ENCODE data around the gene SPNS3. TPM values are rescaled to one million over a fixed set of nuclear protein-coding genes. Genes with fewer than 3 reads are reported as not detected.

The SPNS3 gene
- total RNA-seq (1 to 10 TPM in 1 of 2 donors, under 1 TPM in 1; 0.17 to 2.3 TPM), polyA plus RNA-seq (under 1 TPM; 0.16 to 0.32 TPM)

GRCh38 chr17:4433515-4434031, at the start of gene SPNS3:
Gene SPNS3, plus strand, starts transcription at chr17:4433940. Its CDS starts 28 bp downstream, at chr17:4433968.
- 58% methylated on average over 13 of the region's 13 CpGs for WGBS
- Histone ChIP-seq H3K9me3 (ENCODE audit: control insufficient read depth in 4 of 4, low read length in 3 of 4) (no peaks in the 10 kb centered on the region), H3K27ac (ENCODE audit: low read depth in 1 of 2, low read length in 2 of 2) (no peak within 1 kb of the TSS), H3K9ac (ENCODE audit: low read depth in 1 of 2, low read length in 2 of 2) (no peak within 1 kb of the TSS), H3K36me3 (ENCODE audit: control insufficient read depth in 4 of 4, insufficient read depth in 3 of 4, low read depth in 1 of 4, low read length in 3 of 4) (no peaks in the 10 kb centered on the region), H3K27me3 (ENCODE audit: control insufficient read depth in 4 of 4, insufficient read depth in 4 of 4, low read length in 3 of 4) (no peaks in the 10 kb centered on the region), H3K4me3 (ENCODE audit: low read depth in 1 of 3, low read length in 3 of 3) (no peak within 1 kb of the TSS), H3K4me1 (ENCODE audit: control insufficient read depth in 4 of 4, insufficient read depth in 4 of 4, low read length in 3 of 4) (peaks cover 0 to 4% (median 0%) of the 10 kb centered on the region in 4 donors)
- no peak for TF ChIP-seq ZBTB33 (IDR thresholded peaks at IDR 0.05)
- TF ChIP-seq MAX (IDR thresholded peaks at IDR 0.05) = no peak
- no peak for TF ChIP-seq RXRA (IDR thresholded peaks at IDR 0.05)
- TF ChIP-seq GABPA (IDR thresholded peaks at IDR 0.05 in 1 of 2, conservative IDR thresholded peaks at IDR 0.05 in 1 of 2) = no peak
- TF ChIP-seq CTCF (IDR thresholded peaks at IDR 0.05; ENCODE audit: low read depth, low read length, missing input control) = no peak
- TF ChIP-seq ATF3 (IDR thresholded peaks at IDR 0.05) = no peak
- no peak for TF ChIP-seq FOXA2 (IDR thresholded peaks at IDR 0.05)
- TF ChIP-seq EGR1 (IDR thresholded peaks at IDR 0.05; ENCODE audit: low read depth in 2 of 2) = no peak
- TF ChIP-seq REST (IDR thresholded peaks at IDR 0.05) = no peak
- no peak for TF ChIP-seq FOXA1 (IDR thresholded peaks at IDR 0.05)
- no peak for TF ChIP-seq RAD21 (IDR thresholded peaks at IDR 0.05)
- TF ChIP-seq HNF4G (IDR thresholded peaks at IDR 0.05) = no peak
- no peak for TF ChIP-seq SP1 (IDR thresholded peaks at IDR 0.05)
- no peak for TF ChIP-seq NR2F2 (IDR thresholded peaks at IDR 0.05)
- TF ChIP-seq HNF4A (conservative IDR thresholded peaks at IDR 0.05) = no peak
- no peak for TF ChIP-seq YY1 (IDR thresholded peaks at IDR 0.05)
- DNase-seq (ENCODE audit: low spot score) = no peak

All from liver (tissue), 9 donors.